HEK293T (cell line): Measurements from ENCODE around the gene ATP8B3.

Source experiments
- CTCF ChIA-PET: fragments of 350-600 bp; formaldehyde crosslinking; extraction: SDS; loops from one replicate; lab custom pipeline; 2021; ENCODE audit warnings: antibody characterized with exemption, inconsistent platforms; lab: Yijun Ruan, JAX
- POLR2A ChIA-PET: fragments of 350-600 bp; formaldehyde crosslinking; extraction: SDS; loops from one replicate; lab custom pipeline; 2020; ENCODE audit warnings: antibody characterized with exemption, inconsistent platforms; lab: Yijun Ruan, JAX
- DNase-seq: peaks from one replicate; pipeline ENCODE4 v3.0.0; 2012; ENCODE audit warnings: mixed read lengths; ENCODE audit errors: extremely low spot score
- ARNT ChIP-seq: fragments of 450-650 bp; IDR thresholded peaks from 2 replicates; pipeline ENCODE4 v1.6.1; 2017; ENCODE audit warnings: mild to moderate bottlenecking
- BHLHE40 ChIP-seq: fragments of 450-650 bp; IDR thresholded peaks from 2 replicates; pipeline ENCODE4 v1.6.1; 2016; ENCODE audit warnings: mild to moderate bottlenecking, moderate library complexity, borderline replicate concordance
- CTBP1 ChIP-seq: fragments of 450-650 bp; IDR thresholded peaks from 2 replicates; pipeline ENCODE4 v1.6.1; 2016; ENCODE audit warnings: borderline replicate concordance
- ELF4 ChIP-seq: fragments of 450-650 bp; IDR thresholded peaks from 2 replicates; pipeline ENCODE4 v1.6.1; 2017; ENCODE audit warnings: antibody characterized with exemption
- FOXA1 ChIP-seq: fragments of 450-650 bp; IDR thresholded peaks from 2 replicates; pipeline ENCODE4 v1.6.1; 2016; ENCODE audit warnings: mild to moderate bottlenecking
- FOXK2 ChIP-seq: fragments of 450-650 bp; IDR thresholded peaks from 2 replicates; pipeline ENCODE4 v1.6.1; 2016; ENCODE audit warnings: mild to moderate bottlenecking
- FOXM1 ChIP-seq: fragments of 450-650 bp; IDR thresholded peaks from 2 replicates; pipeline ENCODE4 v1.6.1; 2017; ENCODE audit warnings: mild to moderate bottlenecking, borderline replicate concordance
- HDGF ChIP-seq: fragments of 450-650 bp; IDR thresholded peaks from 2 replicates; pipeline ENCODE4 v1.6.1; 2017; ENCODE audit warnings: antibody characterized with exemption, borderline replicate concordance
- L3MBTL2 ChIP-seq: fragments of 450-650 bp; conservative IDR thresholded peaks from 2 replicates; pipeline ENCODE4 v1.6.1; 2016; ENCODE audit warnings: mild to moderate bottlenecking
- LEF1 ChIP-seq: fragments of 450-650 bp; IDR thresholded peaks from 2 replicates; pipeline ENCODE4 v1.6.1; 2017; ENCODE audit warnings: mild to moderate bottlenecking, borderline replicate concordance
- NFRKB ChIP-seq: fragments of 450-650 bp; IDR thresholded peaks from 2 replicates; pipeline ENCODE4 v1.6.1; 2016; ENCODE audit warnings: mild to moderate bottlenecking, moderate library complexity
- PKNOX1 ChIP-seq: fragments of 450-650 bp; IDR thresholded peaks from 2 replicates; pipeline ENCODE4 v1.6.1; 2016
- SP1 ChIP-seq: fragments of 450-650 bp; IDR thresholded peaks from 2 replicates; pipeline ENCODE4 v1.6.1; 2017
- SUZ12 ChIP-seq: fragments of 450-650 bp; IDR thresholded peaks from 2 replicates; pipeline ENCODE4 v1.6.1; 2016; ENCODE audit warnings: mild to moderate bottlenecking
- TARDBP ChIP-seq: fragments of 450-650 bp; IDR thresholded peaks from 2 replicates; pipeline ENCODE4 v1.6.1; 2016
- ZNF384 ChIP-seq: fragments of 450-650 bp; IDR thresholded peaks from 2 replicates; pipeline ENCODE4 v1.6.1; 2016

Gene ATP8B3

GRCh38 chr19:1859331-1859781 is 47.3 kb upstream of the ATP8B3 start:
- CTCF ChIA-PET = no interaction called here
- POLR2A ChIA-PET = no interaction called here
- TF ChIP-seq FOXA1 = no peak
- no peak for TF ChIP-seq HDGF
- no peak for TF ChIP-seq FOXM1
- no peak for TF ChIP-seq SP1
- TF ChIP-seq ZNF384 = no peak
- DNase-seq = no peak

DNA sequence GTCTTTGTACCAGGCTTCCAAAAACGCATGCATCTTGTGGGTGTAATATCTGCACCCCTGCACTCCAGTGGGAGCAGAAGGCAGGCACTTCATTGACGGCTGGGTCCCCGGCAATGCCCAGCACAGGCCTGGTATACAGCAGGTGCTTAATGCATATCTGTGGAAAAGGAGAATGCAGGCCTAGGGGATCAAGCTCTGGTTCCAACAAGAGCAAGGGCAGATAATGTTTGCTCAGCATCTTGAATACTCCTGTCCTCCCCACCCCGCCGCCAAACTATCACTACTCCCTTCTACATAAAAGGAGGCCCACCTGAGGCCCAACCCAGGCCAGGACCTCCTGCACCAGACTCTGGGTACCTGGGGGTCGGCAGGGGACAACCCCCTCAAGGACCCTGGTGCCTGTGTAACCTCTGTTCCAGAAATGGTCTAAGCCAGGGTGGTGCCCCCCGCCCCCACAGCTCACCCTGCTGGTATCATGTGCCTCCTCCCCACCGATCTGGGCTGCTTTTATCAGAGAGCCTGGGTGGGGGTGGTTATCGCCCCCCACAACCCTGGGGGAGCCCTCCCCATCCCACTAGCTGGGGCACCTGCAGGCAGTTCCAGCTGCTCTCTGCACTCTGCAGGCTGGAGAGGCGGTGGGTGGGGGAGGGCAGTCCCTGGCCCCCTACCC is 46.5 kb upstream of the ATP8B3 start:
- POLR2A ChIA-PET = interaction anchor here (1.4 kb wide), 1 partner anchor 17 kb away, joined by 11 read pairs; no protein-coding TSS in a partner anchor
- CTCF ChIA-PET = interaction anchor here (0.6 to 2.0 kb wide), 4 partner anchors 10 to 469 kb away, joined by 3 to 6 read pairs (median 4); no protein-coding TSS in a partner anchor
- DNase-seq = no peak
- TF ChIP-seq FOXK2 (no peak), SP1 (no peak), FOXM1 (no peak), CTBP1 (no peak), LEF1 (no peak), ZNF384 (no peak), NFRKB (no peak), L3MBTL2 (no peak), BHLHE40 (no peak), SUZ12 (no peak), TARDBP (no peak), FOXA1 (no peak), ELF4 (no peak), ARNT (no peak), PKNOX1 (no peak)

GRCh38 chr19:1857648-1858326 is 45.7 kb upstream of the ATP8B3 start:
- ChIA-PET POLR2A (interaction anchor here (1.0 to 1.4 kb wide), 2 partner anchors 18 to 25 kb away, joined by 3 to 11 read pairs; no protein-coding TSS in a partner anchor), CTCF (interaction anchor here (0.8 to 2.0 kb wide), 3 partner anchors 20 to 72 kb away, joined by 3 to 6 read pairs (median 4); no protein-coding TSS in a partner anchor)
- TF ChIP-seq TARDBP (no peak), ZNF384 (no peak), L3MBTL2 (no peak), ELF4 (no peak), BHLHE40 (no peak), SUZ12 (no peak), NFRKB (no peak), CTBP1 (no peak), ARNT (no peak), HDGF (no peak), FOXA1 (no peak)
- no peak for DNase-seq

DNA sequence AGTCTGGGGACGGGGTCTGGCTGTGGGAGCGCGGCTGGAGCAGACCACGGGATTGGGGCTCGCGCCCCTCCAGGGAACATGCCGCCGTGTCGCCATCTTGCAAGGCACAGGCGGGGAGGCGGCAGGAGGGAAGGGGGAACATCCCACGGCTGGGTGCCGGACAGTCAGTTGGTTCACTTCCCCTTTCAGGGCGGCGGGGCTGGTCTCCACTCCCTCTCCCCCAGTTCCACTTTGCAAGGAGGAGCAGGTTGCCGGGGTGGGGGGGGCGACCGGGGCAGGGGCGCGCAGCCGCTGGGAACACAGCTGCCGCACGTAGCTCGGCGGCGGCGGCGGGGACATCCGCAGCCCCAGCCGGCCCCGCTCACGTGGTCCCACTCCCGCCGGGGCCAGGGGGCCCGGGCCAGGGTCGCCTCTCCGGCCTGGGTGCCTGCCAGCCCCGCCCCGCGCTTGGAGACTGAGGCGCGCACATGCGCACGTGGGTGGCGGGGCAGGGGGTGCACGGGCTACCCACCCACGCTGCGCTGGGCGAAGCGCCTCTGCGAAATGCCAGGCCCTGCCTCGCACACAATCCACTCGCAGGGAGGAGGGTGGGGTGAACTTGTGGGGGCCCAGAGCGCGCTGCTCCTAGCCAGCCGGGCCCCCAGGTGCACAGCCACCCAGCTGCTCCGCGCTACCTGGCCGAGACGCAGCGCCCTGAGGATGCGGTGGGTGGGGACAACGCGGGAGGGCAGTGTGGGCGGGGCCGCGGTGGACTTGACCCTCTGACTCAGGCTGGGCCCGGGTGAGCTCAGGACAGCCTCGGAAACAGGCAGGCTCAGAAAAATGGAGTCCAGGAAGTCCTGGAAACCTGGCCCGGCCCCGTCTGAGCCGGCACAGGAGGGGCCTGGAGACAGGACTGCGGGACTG is 44.9 kb upstream of the ATP8B3 start:
- POLR2A ChIA-PET = interaction anchor here (1.0 kb wide), 1 partner anchor 26 kb away, joined by 3 read pairs; no protein-coding TSS in a partner anchor
- TF ChIP-seq NFRKB = no peak
- TF ChIP-seq ARNT = no peak
- no peak for TF ChIP-seq TARDBP
- no peak for TF ChIP-seq FOXK2
- no peak for TF ChIP-seq HDGF
- no peak for TF ChIP-seq PKNOX1
- no peak for TF ChIP-seq FOXA1
- TF ChIP-seq FOXM1 = no peak
- no peak for TF ChIP-seq SP1
- TF ChIP-seq L3MBTL2 = no peak
- no peak for TF ChIP-seq SUZ12
- DNase-seq = no peak
- CTCF ChIA-PET = interaction anchor here (0.8 to 2.0 kb wide), 3 partner anchors 19 to 73 kb away, joined by 3 to 6 read pairs (median 4); no protein-coding TSS in a partner anchor

DNA sequence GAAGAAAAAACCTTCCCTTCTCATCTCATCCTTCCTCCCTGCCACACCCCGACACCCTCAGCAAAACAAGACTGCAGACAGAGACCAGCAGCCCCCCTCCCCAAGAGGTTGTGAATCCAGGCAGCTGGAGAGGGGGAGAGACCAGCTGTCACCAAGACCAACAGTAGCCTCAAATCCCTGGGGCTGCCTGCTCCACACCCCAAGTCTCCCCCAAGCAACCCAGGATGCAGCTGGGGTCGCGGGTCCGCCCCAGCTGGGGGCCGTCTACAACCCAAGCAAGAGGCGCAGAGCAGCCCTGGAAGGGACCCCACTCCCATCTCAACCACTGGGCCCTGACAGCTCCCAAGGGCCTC is 44.2 kb upstream of the ATP8B3 start:
- CTCF ChIA-PET = no interaction called here
- POLR2A ChIA-PET = no interaction called here
- TF ChIP-seq PKNOX1 (no peak), SP1 (no peak), L3MBTL2 (no peak), FOXA1 (no peak), ARNT (no peak), FOXM1 (no peak), BHLHE40 (no peak), CTBP1 (no peak), SUZ12 (no peak), FOXK2 (no peak), ZNF384 (no peak), TARDBP (no peak), LEF1 (no peak), ELF4 (no peak), HDGF (no peak)
- no peak for DNase-seq
